HepG2 (cell line): ENCODE measurements around the gene LAMA5. TPM values are rescaled to one million over a fixed set of nuclear protein-coding genes. Genes with fewer than 3 reads are reported as not detected.

Experiments
- AGO2 ChIP-seq: fragments of 200-400 bp; formaldehyde crosslinking; optimal IDR thresholded peaks from 2 replicates; pipeline ENCODE3; 2017; ENCODE audit warnings: mild to moderate bottlenecking, low read depth, low read length, moderate library complexity
- ARID4A ChIP-seq: sonication (generic); formaldehyde crosslinking; IDR thresholded peaks from 2 replicates; pipeline ENCODE4 v1.5.0; 2020; ENCODE audit warnings: mild to moderate bottlenecking, missing genetic modification reagents, borderline replicate concordance
- GATAD2A ChIP-seq: IDR thresholded peaks from 2 replicates; pipeline ENCODE4 v1.6.1; 2016
- GPN1 ChIP-seq: sonication (generic); formaldehyde crosslinking; IDR thresholded peaks from 2 replicates; pipeline ENCODE4 v1.5.1; 2020; ENCODE audit warnings: missing genetic modification reagents, borderline replicate concordance
- MIER3 ChIP-seq: IDR thresholded peaks from 2 replicates; pipeline ENCODE4 v1.6.1; 2016; ENCODE audit warnings: missing compliant biosample characterization, borderline replicate concordance
- RBFOX2 ChIP-seq: fragments of 200-400 bp; formaldehyde crosslinking; IDR thresholded peaks from 2 replicates; pipeline ENCODE4 v1.6.1; 2017; ENCODE audit warnings: low read depth, mild to moderate bottlenecking, low read length
- ZNF30 ChIP-seq: sonication (generic); formaldehyde crosslinking; IDR thresholded peaks from 2 replicates; pipeline ENCODE4 v1.5.0; 2020; ENCODE audit warnings: mild to moderate bottlenecking, missing genetic modification reagents
- ZNF557 ChIP-seq: sonication (generic); formaldehyde crosslinking; IDR thresholded peaks from 2 replicates; pipeline ENCODE4 v1.4.0; 2020; ENCODE audit warnings: missing genetic modification reagents
- ZNF672 ChIP-seq: sonication (generic); formaldehyde crosslinking; IDR thresholded peaks from 2 replicates; pipeline ENCODE4 v1.8.1; 2022; ENCODE audit warnings: missing genetic modification reagents
- polyA plus RNA-seq, 8 experiments: library from polyadenylated mRNA; depleted of rRNA in 3 of 8; stranded (reverse) in 7 of 8; unstranded in 1 of 8; fragments of >200 nt; fragmentation: Illumina TruSeq in 4 of 8; extraction: Trizol in 4 of 8; gene quantifications; 2 replicates each; pipeline versions ENCODE4 v1.2.1 to v1.2.3, GENCODE V29; 2011 to 2016; ENCODE audit warnings: low read depth in 4 of 8, missing spikeins in 1 of 8, mixed read lengths in 1 of 8; ENCODE audit not compliant: insufficient read depth in 1 of 8
- total RNA-seq, 5 experiments: library from RNA; depleted of rRNA; stranded (reverse); fragments of >200 nt; fragmentation: Illumina TruSeq; extraction: Trizol; gene quantifications; 2 replicates each; pipeline ENCODE4 v1.2.3, GENCODE V29; 2016; ENCODE audit warnings: low read depth in 1 of 5

Gene LAMA5
- total and polyA plus RNA-seq, 2 of the 13 experiments (the other 11 are each of a cell fraction or from before 2014, with no cell fraction given): 21.0 to 44.7 TPM

GRCh38 chr20:62323146-62323979, 43.7 kb downstream of the LAMA5 start (continued):
- no peak for TF ChIP-seq ZNF557 (CRISPR knock-in tag)
- no peak for TF ChIP-seq ARID4A (CRISPR knock-in tag)
- no peak for TF ChIP-seq ZNF30 (CRISPR knock-in tag)
- TF ChIP-seq AGO2: peak; percentile 53
- no peak for TF ChIP-seq GATAD2A
- TF ChIP-seq GPN1 (CRISPR knock-in tag): no peak
- no peak for TF ChIP-seq MIER3 (CRISPR knock-in tag)
- TF ChIP-seq ZNF672 (CRISPR knock-in tag): no peak
- TF ChIP-seq RBFOX2: peak; percentile 48; the same call in 1 of the 2 replicates
